SJCRH30 (cell line): ENCODE results near the gene SLC38A4. TPM values are rescaled to one million over a fixed set of nuclear protein-coding genes. Genes with fewer than 3 reads are reported as not detected.
A peak's percentile ranks its signal among the peaks of the same experiment; 100 is the strongest.
"Not testable (repeated sequence)": the region's sequence is repeated elsewhere in the genome, so short reads cannot be mapped to it uniquely, and the experiment has no call there.

Experiments used
- DNase-seq, 2 experiments: peaks; one replicate each; pipeline ENCODE4 v3.0.0-alpha.2; 2015 to 2020
- H3K27ac ChIP-seq: fragments of 250-450 bp; sonication (Bioruptor Pico); 2 replicates; pipeline ENCODE4 v1.5.1; 2020; ENCODE audit warnings: mild to moderate bottlenecking, moderate library complexity
- H3K27me3 ChIP-seq: fragments of 250-450 bp; sonication (Bioruptor Pico); 2 replicates; pipeline ENCODE4 v1.5.1; 2020; ENCODE audit warnings: mild to moderate bottlenecking, moderate library complexity
- H3K36me3 ChIP-seq: fragments of 250-450 bp; sonication (Bioruptor Pico); 2 replicates; pipeline ENCODE4 v1.5.1; 2020; ENCODE audit warnings: mild to moderate bottlenecking, moderate library complexity
- H3K4me1 ChIP-seq: fragments of 250-450 bp; sonication (Bioruptor Pico); 2 replicates; pipeline ENCODE4 v1.5.1; 2020; ENCODE audit warnings: mild to moderate bottlenecking, moderate library complexity
- H3K4me3 ChIP-seq: fragments of 250-450 bp; sonication (Bioruptor Pico); 2 replicates; pipeline ENCODE4 v1.5.1; 2020; ENCODE audit warnings: mild to moderate bottlenecking, moderate library complexity
- H3K9me3 ChIP-seq: fragments of 250-450 bp; sonication (Bioruptor Pico); replicated peaks from 2 replicates; pipeline ENCODE4 v1.5.1; 2020; ENCODE audit warnings: mild to moderate bottlenecking, moderate library complexity
- total RNA-seq: library from RNA; depleted of rRNA; stranded (reverse); fragments of >200 nt; shearing (Covaris generic); gene quantifications from 2 replicates; pipeline ENCODE4 v1.2.3, GENCODE V29; 2014; rRNA removed

The SLC38A4 gene, protein sequence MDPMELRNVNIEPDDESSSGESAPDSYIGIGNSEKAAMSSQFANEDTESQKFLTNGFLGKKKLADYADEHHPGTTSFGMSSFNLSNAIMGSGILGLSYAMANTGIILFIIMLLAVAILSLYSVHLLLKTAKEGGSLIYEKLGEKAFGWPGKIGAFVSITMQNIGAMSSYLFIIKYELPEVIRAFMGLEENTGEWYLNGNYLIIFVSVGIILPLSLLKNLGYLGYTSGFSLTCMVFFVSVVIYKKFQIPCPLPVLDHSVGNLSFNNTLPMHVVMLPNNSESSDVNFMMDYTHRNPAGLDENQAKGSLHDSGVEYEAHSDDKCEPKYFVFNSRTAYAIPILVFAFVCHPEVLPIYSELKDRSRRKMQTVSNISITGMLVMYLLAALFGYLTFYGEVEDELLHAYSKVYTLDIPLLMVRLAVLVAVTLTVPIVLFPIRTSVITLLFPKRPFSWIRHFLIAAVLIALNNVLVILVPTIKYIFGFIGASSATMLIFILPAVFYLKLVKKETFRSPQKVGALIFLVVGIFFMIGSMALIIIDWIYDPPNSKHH
- 3.9 and 5.5 TPM in 2 replicates for total RNA-seq

DNA sequence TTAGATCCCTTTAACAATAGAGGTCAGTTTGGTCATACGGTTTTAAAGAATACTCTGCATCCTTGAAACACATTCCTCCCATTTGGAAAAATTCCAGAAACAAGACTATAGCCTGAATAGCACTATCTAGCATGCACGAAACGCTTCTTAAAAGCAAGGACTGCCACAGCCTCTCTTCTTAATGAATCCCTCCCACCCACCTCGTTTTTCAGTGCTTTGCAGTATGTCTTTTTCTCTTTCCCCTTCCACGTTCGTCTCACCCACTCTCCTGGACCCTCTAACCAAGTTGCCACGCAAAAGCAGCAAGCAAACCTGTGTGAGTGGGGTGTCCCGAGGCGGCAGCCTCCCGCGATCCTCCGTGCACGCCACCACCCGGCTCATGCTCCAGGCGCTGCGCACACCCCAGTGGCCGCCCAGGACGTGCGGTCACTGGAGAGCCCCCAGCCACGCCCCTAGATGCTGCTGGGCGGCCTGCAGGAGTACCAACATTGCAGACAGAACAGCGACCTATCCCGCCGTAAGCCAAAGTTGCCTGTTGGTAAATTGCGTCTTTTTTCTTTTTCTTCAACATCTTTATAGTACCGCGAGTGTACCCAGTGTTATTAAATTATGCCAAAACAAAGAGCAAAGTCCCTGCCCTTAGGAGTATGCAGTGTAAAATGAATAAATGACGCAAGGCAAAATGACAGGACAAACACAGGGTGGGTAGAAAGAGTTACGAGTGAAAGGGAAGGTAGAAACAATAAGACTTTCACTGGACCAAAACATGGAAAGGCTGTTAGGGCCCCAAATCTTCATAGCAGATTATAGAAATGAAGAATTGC is at the start of gene SLC38A4:
TSS of gene SLC38A4 (minus strand) at position 407 of the 824 bp plus-strand sequence. CDS start 32,926 bp downstream, outside the sequence.
- H3K9me3 ChIP-seq: no peaks in the 10 kb centered on the region
- peak; percentile 62 to 67 for DNase-seq
- H3K27me3 ChIP-seq: no peaks in the 10 kb centered on the region
- H3K36me3 ChIP-seq: no peaks in the 10 kb centered on the region
- H3K4me1 ChIP-seq: no peaks in the 10 kb centered on the region; the same call in 1 of the 2 replicates
- H3K4me3 ChIP-seq: peak within 1 kb of the TSS; percentile 57
- peak within 1 kb of the TSS; percentile 8; the same call in 1 of the 2 replicates for H3K27ac ChIP-seq

DNA sequence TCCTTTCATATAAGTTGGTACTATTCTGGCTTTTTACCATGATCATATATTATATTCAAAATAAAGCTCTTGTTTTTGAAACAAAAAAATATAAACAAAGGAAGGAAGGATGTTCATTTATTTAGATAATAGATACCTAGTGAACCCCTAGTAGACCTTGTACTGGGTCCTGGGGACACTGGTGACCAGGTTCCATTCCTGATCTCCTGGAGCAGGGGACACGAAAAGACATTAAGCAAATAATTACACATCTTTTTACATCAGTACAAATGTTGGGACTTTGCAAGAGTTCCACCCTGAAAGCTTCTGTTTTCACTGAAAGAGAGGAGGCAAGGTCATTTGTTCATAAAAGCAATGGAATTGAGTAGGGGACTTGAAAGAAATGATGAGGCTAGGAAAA is 49.3 kb upstream of the SLC38A4 start:
- DNase-seq: no peak
- Histone ChIP-seq H3K9me3 (peaks cover 32% of the 10 kb centered on the region), H3K4me3 (no peak overlapping the region), H3K27ac (peak overlapping the region; percentile 34), H3K36me3 (no peaks in the 10 kb centered on the region), H3K27me3 (no peaks in the 10 kb centered on the region), H3K4me1 (peaks cover 17% of the 10 kb centered on the region)

DNA sequence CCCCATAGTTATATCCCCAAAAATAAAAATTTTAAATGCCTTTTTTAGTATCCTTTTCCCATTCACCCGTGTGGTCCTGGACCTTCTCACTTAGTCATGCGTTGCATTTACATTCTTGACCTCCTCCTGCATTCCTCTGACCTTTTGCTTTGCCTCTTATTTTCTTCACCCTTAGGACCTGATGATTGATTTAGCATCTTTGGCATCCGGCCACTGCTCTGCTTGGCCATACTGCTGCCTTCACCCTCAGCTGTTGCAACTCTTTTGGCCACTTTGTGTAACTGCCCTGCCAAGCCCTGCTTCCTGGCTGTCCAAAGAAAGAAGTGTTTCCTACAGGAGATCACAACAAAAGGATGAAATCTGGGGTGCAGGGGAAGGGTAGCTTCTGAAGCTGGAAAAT is 48.8 kb upstream of the SLC38A4 start:
- Histone ChIP-seq H3K36me3 (no peaks in the 10 kb centered on the region), H3K9me3 (peaks cover 31% of the 10 kb centered on the region), H3K4me1 (peaks cover 17% of the 10 kb centered on the region), H3K4me3 (no peak overlapping the region), H3K27me3 (no peaks in the 10 kb centered on the region), H3K27ac (peak overlapping the region; percentile 34)
- peak; percentile 86 to 91 for DNase-seq

DNA sequence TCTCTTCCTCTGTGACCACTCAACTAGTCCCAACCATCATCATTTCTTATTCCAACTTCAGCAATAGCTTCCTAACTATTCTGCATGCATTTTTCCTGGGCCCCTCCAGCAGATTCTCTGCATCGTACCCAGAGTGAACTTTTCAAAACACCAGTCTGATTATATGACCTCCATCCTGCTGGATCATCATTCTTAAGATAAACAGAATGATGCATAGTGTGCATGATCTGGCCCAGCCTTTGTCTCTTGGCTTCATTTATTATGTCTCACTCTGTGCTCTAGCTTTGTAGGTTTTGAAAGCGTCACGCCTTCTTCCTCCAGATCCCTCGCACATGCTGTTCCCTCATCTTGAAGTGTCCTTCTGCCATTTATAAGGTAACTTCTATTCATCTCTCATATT is 46.3 kb upstream of the SLC38A4 start:
- Histone ChIP-seq H3K27me3 (no peaks in the 10 kb centered on the region), H3K4me1 (peaks cover 17% of the 10 kb centered on the region), H3K27ac (no peak overlapping the region), H3K4me3 (no peak overlapping the region), H3K36me3 (no peaks in the 10 kb centered on the region), H3K9me3 (peaks cover 16% of the 10 kb centered on the region)
- DNase-seq: no peak

DNA sequence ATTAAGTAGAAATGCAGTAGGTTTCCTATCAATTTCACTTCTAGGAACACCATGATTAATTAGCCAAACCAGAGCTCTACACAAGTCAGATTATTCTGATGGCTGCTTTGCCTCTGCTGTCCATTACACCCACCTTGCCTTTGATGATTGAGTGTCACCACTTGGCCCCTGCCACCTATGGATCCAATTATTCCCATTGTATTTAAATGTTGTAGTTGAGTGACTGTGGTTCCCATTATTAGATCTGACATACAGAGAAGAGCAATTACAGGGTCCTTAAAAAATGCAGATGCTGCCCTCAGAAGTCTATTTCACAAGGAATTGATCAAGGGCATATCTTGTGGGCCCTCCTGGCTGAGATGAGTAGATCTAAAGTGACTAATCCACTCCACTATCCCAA is 39.5 kb upstream of the SLC38A4 start:
- Histone ChIP-seq H3K36me3 (no peaks in the 10 kb centered on the region), H3K4me1 (no peaks in the 10 kb centered on the region), H3K9me3 (peaks cover 29% of the 10 kb centered on the region), H3K27me3 (no peaks in the 10 kb centered on the region), H3K27ac (no peak overlapping the region), H3K4me3 (no peak overlapping the region)
- no peak for DNase-seq

DNA sequence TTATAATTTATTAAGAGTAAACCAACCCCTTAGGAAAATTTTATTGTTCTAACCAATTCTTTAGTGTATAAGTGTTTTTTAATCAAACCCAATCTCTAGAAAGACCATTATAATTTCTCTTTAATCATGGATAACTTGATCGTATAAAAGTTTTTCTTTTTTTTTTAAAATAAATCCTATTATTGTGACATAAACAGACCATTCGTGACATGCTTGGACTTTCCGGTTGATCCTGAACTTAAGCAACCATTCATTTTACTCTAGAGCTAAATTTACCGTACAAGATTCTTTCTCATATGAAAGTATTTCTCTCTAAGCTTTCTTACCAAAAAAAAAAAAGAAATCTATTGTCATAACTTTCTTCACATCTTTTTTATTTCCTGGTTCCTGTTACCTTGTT is 32.6 kb upstream of the SLC38A4 start:
- no peak overlapping the region for H3K4me3 ChIP-seq
- peaks cover 50% of the 10 kb centered on the region for H3K9me3 ChIP-seq
- no peaks in the 10 kb centered on the region for H3K4me1 ChIP-seq
- DNase-seq: peak in 1 of 2 experiments; percentile 22
- no peaks in the 10 kb centered on the region for H3K27me3 ChIP-seq
- no peaks in the 10 kb centered on the region for H3K36me3 ChIP-seq
- no peak overlapping the region for H3K27ac ChIP-seq

DNA sequence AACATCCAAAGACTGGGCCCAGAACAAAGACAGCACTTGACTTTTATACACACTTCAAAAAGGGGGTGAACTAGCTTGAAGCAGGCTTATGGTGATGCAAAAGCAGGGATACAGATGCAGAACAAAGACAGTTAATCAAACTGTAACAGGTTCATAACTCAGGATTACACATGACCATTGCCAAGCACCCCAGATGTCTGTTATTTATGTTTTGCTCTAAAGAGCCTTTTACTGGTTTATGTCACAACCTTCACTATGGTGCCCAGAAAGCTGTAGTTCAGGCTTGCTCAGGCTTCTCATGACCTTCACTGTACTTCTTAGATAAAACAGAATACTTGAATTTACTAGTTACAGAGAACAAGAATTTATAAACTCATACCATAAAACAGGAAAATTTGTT is 31.7 kb upstream of the SLC38A4 start:
- Histone ChIP-seq H3K27ac (no peak overlapping the region), H3K36me3 (no peaks in the 10 kb centered on the region), H3K27me3 (no peaks in the 10 kb centered on the region), H3K4me3 (no peak overlapping the region), H3K9me3 (peaks cover 50% of the 10 kb centered on the region), H3K4me1 (no peaks in the 10 kb centered on the region)
- no peak for DNase-seq

DNA sequence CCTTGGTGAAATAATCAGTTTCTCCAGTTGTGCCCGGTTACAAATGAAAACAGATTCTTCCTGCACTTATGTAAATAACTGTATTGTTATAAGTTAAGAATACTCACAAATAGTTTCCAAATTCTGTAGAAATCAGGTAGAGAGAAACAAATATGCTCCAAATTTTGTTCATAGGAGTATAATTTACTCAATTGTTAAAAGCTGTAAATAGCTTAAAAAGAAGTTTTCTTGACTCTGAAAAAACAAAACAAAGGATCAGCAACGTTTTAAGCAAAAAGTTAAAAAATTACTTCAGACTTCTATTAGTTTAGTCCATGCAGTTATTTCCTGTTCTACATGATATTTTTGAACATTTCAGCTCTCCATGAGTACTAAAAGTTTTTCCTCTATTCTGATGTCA is 30.0 kb upstream of the SLC38A4 start:
- Histone ChIP-seq H3K4me3 (no peak overlapping the region), H3K36me3 (no peaks in the 10 kb centered on the region)
- DNase-seq: no peak

DNA sequence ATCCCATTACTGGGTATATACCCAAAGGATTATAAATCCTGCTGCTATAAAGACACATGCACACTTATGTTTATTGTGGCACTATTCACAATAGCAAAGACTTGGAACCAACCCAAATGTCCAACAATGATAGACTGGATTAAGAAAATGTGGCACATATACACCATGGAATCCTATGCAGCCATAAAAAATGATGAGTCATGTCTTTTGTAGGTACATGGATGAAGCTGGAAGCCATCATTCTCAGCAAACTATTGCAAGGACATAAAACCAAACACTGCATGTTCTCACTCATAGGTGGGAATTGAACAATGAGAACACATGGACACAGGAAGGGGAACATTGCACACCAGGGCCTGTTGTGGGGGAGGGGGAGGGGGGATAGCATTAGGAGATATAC is 28.4 kb upstream of the SLC38A4 start:
- not testable (repeated sequence) for H3K27me3 ChIP-seq, H3K4me3 ChIP-seq, H3K4me1 ChIP-seq, DNase-seq, H3K27ac ChIP-seq, H3K36me3 ChIP-seq
- H3K9me3 ChIP-seq: peaks cover 36% of the 10 kb centered on the region

More for the DNA sequence above, 30.0 kb upstream of the SLC38A4 start:
- H3K4me1 ChIP-seq: no peaks in the 10 kb centered on the region
- no peaks in the 10 kb centered on the region for H3K27me3 ChIP-seq
- peaks cover 37% of the 10 kb centered on the region for H3K9me3 ChIP-seq
- H3K27ac ChIP-seq: no peak overlapping the region

DNA sequence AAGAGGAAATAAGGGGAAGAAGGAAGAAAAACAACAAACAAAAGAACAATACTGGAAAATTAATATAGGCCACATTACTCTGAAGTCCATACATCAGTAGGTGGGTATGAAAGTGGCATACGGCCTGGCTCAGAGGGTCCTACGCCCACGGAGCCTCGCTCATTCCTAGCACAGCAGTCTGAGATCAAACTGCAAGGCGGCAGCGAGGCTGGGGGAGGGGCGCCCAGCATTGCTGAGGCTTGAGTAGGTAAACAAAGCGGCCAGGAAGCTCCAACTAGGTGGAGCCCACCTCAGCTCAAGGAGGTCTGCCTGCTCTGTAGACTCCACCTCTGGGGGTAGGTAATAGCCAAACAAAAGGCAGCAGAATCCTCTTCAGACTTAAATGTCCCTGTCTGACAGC is 23.0 kb upstream of the SLC38A4 start:
- DNase-seq, H3K4me3 ChIP-seq, H3K27ac ChIP-seq, H3K9me3 ChIP-seq, H3K36me3 ChIP-seq, H3K4me1 ChIP-seq, H3K27me3 ChIP-seq: not testable (repeated sequence)

DNA sequence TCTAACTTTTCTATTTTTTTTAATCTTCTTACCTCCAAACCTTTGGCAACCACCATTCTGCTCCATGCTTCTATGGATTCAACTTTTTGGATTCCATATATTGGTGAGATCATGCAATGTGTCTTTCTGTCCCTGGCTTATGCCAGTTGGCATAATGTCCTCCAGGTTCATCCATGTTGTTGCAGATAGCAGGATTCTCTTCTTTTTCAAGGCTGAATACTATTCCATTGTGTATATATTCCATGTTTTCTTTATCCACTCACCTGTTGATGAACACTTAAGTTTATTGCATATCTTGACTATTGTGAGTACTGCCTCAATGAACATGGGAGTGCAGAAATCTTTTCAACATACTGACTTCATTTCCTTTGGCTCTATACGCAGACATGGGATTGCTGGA is 21.2 kb upstream of the SLC38A4 start:
- Histone ChIP-seq H3K36me3 (no peaks in the 10 kb centered on the region), H3K27me3 (no peaks in the 10 kb centered on the region), H3K4me3 (no peak overlapping the region), H3K4me1 (no peaks in the 10 kb centered on the region), H3K9me3 (peaks cover 5% of the 10 kb centered on the region), H3K27ac (no peak overlapping the region)
- no peak for DNase-seq

DNA sequence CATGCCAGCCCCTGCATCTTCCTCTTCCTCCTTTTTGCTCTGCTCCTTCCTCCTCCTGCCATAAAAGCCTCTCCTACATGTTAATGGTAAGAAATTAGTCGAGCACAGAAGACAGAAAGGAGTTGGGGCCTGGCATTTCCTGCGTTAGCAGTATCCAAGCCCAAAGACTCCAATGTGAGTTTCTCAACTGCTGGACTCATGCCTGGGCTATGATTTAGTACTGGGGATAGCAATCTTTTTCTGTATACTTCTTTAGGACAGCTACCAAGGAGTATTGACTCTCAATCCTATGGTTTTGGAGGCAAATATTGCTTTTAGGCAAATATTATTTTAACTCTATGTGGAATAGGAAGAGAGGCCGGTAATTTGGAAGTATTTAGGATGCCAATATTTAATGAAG is 18.0 kb upstream of the SLC38A4 start:
- Histone ChIP-seq H3K27ac (no peak overlapping the region), H3K4me1 (no peaks in the 10 kb centered on the region), H3K27me3 (no peaks in the 10 kb centered on the region), H3K4me3 (no peak overlapping the region), H3K9me3 (no peaks in the 10 kb centered on the region), H3K36me3 (no peaks in the 10 kb centered on the region)
- no peak for DNase-seq

DNA sequence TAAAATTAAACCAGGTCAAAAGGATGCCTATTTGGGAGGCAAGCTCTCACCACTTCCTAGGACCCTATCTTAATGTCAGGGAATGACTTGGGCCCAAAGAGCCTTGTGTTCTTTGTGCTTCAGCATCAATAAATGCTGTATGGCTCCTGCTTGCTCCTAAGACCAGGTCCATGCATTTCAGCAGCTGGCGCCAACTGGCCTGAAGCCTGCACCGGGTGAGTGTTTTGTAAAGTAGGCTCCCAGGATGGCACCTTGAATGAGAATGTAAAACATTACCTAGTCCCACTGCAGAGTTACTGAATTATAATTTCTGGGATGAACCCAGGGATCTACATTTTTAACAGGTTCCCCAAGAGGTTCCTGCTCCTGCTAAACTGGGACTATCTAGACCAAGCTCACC is 16.1 kb upstream of the SLC38A4 start:
- no peak for DNase-seq
- H3K27me3 ChIP-seq: no peaks in the 10 kb centered on the region; the same call in 1 of the 2 replicates
- H3K27ac ChIP-seq: no peak overlapping the region
- H3K36me3 ChIP-seq: no peaks in the 10 kb centered on the region
- H3K4me3 ChIP-seq: no peak overlapping the region
- no peaks in the 10 kb centered on the region for H3K4me1 ChIP-seq
- no peaks in the 10 kb centered on the region for H3K9me3 ChIP-seq

DNA sequence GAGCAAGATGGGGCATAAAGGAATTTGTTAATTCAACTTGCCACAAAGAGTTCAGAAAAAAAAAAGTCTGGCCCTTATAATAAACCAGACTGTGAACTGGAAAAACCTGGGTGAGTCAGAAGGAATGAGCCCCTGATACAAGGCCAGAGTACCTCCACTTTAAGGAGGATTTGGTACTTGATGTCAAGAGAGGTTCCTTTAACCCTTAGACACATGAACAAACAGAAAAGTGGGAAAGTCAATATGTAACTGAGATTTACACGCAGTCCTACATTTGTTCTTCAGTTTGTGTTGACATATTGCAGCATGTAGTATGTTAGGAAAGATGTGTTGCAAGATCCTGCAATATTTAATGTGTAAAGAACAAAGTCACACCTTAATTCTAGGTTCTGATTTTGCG is 14.2 kb upstream of the SLC38A4 start:
- Histone ChIP-seq H3K27me3 (no peaks in the 10 kb centered on the region; the same call in 1 of the 2 replicates), H3K36me3 (no peaks in the 10 kb centered on the region), H3K27ac (no peak overlapping the region), H3K9me3 (0 out of 2 replicates have a peak, but pooled peaks cover 2% of the 10 kb centered on the region), H3K4me3 (no peak overlapping the region), H3K4me1 (no peaks in the 10 kb centered on the region)
- DNase-seq: no peak

DNA sequence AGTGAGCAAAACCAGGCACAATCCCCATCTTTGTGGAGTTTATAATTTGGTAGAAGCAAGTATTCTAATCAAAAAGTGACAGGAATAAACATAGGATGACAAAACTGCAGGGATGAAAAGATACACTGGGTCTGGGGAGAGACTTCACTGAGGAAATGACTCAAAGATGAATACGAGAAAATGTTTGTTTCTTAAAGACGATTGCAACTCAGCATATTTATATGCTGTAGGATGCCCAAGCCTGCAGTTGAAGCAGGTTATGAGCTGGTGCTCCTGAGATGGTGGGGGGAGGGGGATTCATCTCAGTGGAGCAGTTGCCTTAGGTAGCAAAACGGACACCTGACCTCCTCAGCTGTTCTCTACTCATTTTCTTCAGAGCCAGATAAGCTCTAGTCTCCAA is 13.4 kb upstream of the SLC38A4 start:
- Histone ChIP-seq H3K36me3 (no peaks in the 10 kb centered on the region), H3K4me1 (no peaks in the 10 kb centered on the region), H3K27me3 (no peaks in the 10 kb centered on the region; the same call in 1 of the 2 replicates), H3K27ac (no peak overlapping the region), H3K4me3 (no peak overlapping the region), H3K9me3 (0 out of 2 replicates have a peak, but pooled peaks cover 2% of the 10 kb centered on the region)
- DNase-seq: no peak
